Mucosa of stomach (tissue), 1 donor: Measurements from ENCODE around the gene MCCC1.

Source experiments
- H3K27me3 ChIP-seq: one replicate; pipeline ENCODE4 v1.7.0; 2013; ENCODE audit warnings: mild to moderate bottlenecking, low read length; ENCODE audit not compliant: control insufficient read depth, insufficient read depth
- H3K36me3 ChIP-seq: one replicate; pipeline ENCODE4 v1.7.0; 2013; ENCODE audit warnings: low read length; ENCODE audit not compliant: control insufficient read depth, insufficient read depth
- H3K4me1 ChIP-seq: one replicate; pipeline ENCODE4 v1.7.0; 2013; ENCODE audit warnings: mild to moderate bottlenecking, low read length; ENCODE audit not compliant: control insufficient read depth, insufficient read depth
- H3K4me3 ChIP-seq: one replicate; pipeline ENCODE4 v1.7.0; 2013; ENCODE audit warnings: low read length
- H3K9ac ChIP-seq: one replicate; pipeline ENCODE4 v1.7.0; 2013; ENCODE audit warnings: mild to moderate bottlenecking, low read length, moderate library complexity
- H3K9me3 ChIP-seq: one replicate; pipeline ENCODE4 v1.7.0; 2013; ENCODE audit warnings: mild to moderate bottlenecking, low read length, moderate library complexity; ENCODE audit not compliant: control insufficient read depth
- donor health status: Pancreatic carcinoma.

Gene MCCC1

DNA sequence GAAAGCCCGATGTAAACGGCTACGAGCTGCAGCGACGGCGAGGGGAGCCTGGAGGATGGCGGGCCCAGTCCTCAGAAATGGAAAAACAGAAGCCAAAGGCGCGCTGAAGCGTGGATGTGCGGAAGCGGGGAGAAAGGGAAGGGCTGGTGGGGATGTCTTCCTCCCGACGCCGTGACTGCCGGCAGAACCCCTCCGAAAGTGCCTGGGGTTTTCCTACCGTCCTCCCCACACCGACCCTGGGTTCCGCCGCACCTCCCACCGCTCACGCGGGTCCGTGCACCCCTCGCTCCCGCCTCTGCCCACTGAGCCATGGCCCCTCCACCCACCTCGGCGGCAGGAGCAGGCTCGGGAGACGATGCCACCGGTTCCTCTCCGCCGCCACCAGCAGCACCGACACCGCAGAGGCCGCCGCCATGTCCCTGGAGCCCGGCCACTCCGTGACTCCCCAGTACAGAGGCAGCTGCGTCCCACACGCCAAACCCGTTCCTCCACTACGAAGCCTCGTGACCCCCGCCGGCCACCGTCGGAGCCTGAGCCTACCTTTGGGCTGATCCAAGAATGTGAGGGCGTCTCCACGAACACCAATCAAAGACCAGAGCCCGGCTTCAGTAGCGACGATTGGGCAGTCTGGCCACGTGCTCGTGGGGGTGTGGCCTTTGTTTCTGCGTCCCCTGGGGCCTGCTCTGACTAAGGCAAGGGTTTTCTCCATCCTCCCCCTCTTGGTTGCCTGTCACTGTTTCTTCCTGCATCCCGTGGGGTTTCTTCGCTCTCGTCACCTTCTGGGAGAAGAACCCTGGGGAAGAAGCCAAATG is at the start of gene MCCC1:
Gene MCCC1, minus strand, starts transcription at position 471 of the 812 bp plus-strand sequence. Its CDS starts 56 bp downstream, at position 415.
- H3K9me3 ChIP-seq: no peaks in the 10 kb centered on the region
- H3K4me3 ChIP-seq: peak within 1 kb of the TSS; percentile 68
- H3K36me3 ChIP-seq: no peaks in the 10 kb centered on the region
- peak within 1 kb of the TSS; percentile 87 for H3K9ac ChIP-seq
- H3K27me3 ChIP-seq: no peaks in the 10 kb centered on the region
- H3K4me1 ChIP-seq: peaks cover 17% of the 10 kb centered on the region

DNA sequence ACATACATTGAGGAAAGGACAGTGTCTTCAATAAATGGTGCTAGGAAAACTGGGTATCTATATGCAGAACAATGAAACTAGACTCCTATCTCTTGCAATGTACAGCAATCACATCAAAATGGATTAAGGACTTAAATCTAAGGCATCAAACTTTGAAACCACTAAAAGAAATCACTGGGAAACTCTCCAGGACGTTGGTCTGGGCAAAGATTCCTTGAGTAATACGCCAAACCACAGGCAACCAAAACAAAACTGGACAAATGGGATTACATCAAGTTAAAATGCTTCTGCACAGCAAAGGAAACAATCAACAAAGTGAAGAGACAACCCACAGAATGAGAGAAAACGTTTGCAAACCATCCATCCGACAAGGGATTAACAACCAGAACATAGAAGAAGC is 48.8 kb upstream of the MCCC1 start:
- H3K9me3 ChIP-seq: no peaks in the 10 kb centered on the region
- H3K4me1 ChIP-seq: no peaks in the 10 kb centered on the region
- no peak overlapping the region for H3K4me3 ChIP-seq
- no peaks in the 10 kb centered on the region for H3K27me3 ChIP-seq
- H3K9ac ChIP-seq: no peak overlapping the region
- H3K36me3 ChIP-seq: no peaks in the 10 kb centered on the region

DNA sequence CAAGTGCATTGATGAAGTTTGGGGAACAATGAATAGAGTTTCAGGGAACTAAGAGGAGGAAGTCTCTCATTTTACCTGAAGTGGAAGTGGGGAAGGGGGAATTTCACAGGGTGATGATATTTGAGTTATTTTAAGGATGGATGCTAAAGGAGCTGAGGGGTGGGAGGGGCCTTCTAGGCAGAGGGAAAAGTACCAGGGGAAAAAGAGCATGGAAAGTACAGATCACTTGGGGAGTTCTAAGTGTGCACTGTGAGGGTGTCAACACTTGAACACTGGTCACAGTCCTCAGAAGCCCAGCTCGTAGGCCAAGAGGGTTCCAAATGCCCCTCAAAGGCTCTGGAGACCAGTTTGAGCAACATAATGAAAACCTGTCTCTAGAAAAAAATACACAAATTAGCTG is 45.1 kb upstream of the MCCC1 start:
- H3K27me3 ChIP-seq: no peaks in the 10 kb centered on the region
- no peak overlapping the region for H3K4me3 ChIP-seq
- H3K9me3 ChIP-seq: no peaks in the 10 kb centered on the region
- no peaks in the 10 kb centered on the region for H3K4me1 ChIP-seq
- H3K9ac ChIP-seq: no peak overlapping the region
- no peaks in the 10 kb centered on the region for H3K36me3 ChIP-seq

DNA sequence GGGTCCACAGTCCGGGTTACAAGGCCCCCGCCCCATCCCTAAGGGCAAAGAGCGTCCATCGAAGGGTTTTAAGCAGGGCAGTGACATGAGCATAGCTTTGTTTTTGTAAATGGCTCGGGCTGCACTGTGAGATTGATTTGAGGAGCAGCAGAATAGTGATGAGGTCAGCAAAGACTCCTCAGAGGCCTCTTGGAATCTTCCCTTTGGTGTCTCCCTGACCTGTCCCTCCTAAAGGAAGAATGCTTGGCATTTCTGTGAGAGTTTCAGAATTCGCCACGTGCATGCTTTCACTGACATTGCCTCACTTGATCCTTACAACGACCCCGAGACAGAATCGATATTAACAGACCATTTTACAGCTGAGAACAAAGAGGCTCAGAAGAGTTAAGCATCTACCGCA is 42.9 kb upstream of the MCCC1 start:
- no peak overlapping the region for H3K4me3 ChIP-seq
- H3K27me3 ChIP-seq: no peaks in the 10 kb centered on the region

DNA sequence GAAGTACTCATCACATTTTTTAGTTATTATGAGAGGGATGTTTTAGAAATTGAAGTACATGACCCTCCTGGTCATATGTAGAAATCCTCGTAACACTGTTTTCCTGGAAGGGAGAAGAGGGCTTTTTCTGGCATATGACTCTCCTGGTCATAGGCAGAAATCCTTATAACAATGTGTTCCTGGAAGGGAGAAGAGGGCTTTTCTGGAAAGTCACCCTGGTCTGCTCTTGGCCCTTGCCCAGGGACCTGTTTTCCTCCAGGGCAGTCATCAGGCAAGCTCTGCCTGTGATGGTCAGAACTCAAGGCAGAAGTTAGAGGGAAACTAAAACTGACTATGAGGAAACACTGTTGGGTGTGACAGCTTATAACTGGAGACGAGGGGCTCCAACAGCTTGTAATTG is 35.5 kb upstream of the MCCC1 start:
- no peaks in the 10 kb centered on the region for H3K9me3 ChIP-seq
- no peaks in the 10 kb centered on the region for H3K27me3 ChIP-seq
- H3K4me1 ChIP-seq: no peaks in the 10 kb centered on the region
- H3K36me3 ChIP-seq: no peaks in the 10 kb centered on the region
- H3K9ac ChIP-seq: no peak overlapping the region
- no peak overlapping the region for H3K4me3 ChIP-seq

More for the DNA sequence above, 42.9 kb upstream of the MCCC1 start:
- Histone ChIP-seq H3K9ac (no peak overlapping the region), H3K4me1 (no peaks in the 10 kb centered on the region), H3K9me3 (no peaks in the 10 kb centered on the region), H3K36me3 (no peaks in the 10 kb centered on the region)

DNA sequence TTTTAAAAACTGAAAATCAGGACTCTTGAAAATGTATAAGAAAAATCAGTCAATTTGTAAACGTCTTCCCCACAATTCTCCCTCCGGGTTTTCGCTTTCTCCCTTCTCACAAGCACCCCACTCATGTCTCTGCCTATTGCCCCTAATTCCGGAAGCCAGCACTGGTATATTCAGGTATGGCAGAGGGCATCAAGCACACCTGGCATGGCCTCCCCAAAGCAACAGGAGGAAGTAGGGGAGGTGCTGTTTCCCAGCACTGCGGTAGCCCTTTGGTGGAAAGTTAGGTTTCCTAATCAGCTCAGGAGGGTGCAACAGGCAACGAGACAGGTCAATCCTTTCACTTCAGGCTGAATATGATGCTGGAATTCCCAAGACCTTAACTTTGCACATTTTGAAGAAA is 33.1 kb upstream of the MCCC1 start:
- no peaks in the 10 kb centered on the region for H3K36me3 ChIP-seq
- no peaks in the 10 kb centered on the region for H3K9me3 ChIP-seq
- no peaks in the 10 kb centered on the region for H3K4me1 ChIP-seq
- no peaks in the 10 kb centered on the region for H3K27me3 ChIP-seq
- H3K4me3 ChIP-seq: no peak overlapping the region
- H3K9ac ChIP-seq: no peak overlapping the region

DNA sequence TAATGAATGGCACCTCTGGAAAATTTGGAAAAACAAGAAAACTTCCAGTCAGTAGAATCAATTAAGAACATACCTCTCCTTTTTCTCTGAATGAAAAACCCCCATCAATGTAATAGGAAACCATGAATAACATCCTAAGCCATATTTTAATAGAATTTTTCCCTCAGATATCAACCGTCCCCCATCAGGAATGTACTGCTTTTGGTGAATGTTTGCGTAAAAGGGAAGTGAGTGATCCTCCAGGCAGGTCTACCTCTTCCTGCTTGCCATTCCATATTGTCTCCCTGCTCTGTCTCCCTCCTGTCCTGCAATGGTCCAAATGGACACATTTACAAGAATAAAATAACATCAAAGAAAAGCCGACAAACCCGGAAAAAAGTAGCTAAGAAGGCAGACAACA is 32.4 kb upstream of the MCCC1 start:
- no peaks in the 10 kb centered on the region for H3K4me1 ChIP-seq
- H3K4me3 ChIP-seq: no peak overlapping the region
- H3K27me3 ChIP-seq: no peaks in the 10 kb centered on the region
- no peaks in the 10 kb centered on the region for H3K9me3 ChIP-seq
- H3K9ac ChIP-seq: no peak overlapping the region
- H3K36me3 ChIP-seq: no peaks in the 10 kb centered on the region

DNA sequence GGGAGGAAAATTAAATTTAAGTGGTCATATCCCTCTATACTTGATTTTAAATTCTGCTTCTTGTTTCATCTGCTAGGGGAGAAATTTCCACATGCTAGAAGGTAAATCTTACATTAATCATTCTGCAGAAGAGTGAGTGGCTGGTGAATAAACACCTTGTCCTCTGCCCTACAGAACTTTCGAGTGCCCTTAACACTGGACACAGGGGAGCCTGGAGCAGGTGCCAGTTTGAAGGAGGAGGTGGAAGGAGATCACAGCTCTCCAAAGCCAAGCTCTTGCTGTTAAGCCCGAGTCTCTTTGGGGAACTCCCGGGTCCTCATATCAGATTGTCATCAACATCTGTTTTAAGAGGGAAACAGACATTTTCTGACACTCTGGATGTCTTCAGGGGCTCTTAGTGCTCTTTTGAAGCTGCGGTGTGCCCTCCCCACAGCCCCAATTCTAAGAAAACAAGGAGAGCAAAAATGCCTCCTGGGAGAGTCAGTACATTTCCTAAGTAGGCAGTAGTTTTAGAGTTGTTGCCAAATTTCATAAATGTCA is 32.0 kb upstream of the MCCC1 start:
- Histone ChIP-seq H3K9ac (no peak overlapping the region), H3K9me3 (no peaks in the 10 kb centered on the region), H3K4me3 (no peak overlapping the region), H3K27me3 (no peaks in the 10 kb centered on the region), H3K36me3 (no peaks in the 10 kb centered on the region), H3K4me1 (no peaks in the 10 kb centered on the region)

DNA sequence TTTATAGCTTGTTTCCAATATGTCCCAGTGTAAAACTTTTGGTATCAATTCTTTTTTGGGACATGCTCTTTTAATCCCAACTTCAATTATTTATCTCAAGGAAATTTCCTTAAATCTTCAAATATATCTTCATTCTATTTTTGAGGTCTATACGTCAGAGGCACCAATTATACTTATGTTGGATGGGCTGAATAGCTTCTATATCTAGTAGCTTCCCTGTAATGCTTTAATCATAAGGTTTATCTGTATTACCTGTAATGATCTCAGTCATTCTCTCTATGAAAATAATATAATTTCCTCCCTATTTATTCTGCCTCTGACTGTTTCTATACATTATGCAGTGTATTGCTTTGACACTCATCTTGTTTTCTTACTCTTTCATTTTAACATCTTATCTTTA is 29.9 kb upstream of the MCCC1 start:
- no peaks in the 10 kb centered on the region for H3K36me3 ChIP-seq
- H3K4me1 ChIP-seq: no peaks in the 10 kb centered on the region
- no peak overlapping the region for H3K4me3 ChIP-seq
- H3K9ac ChIP-seq: no peak overlapping the region
- no peaks in the 10 kb centered on the region for H3K27me3 ChIP-seq
- no peaks in the 10 kb centered on the region for H3K9me3 ChIP-seq

DNA sequence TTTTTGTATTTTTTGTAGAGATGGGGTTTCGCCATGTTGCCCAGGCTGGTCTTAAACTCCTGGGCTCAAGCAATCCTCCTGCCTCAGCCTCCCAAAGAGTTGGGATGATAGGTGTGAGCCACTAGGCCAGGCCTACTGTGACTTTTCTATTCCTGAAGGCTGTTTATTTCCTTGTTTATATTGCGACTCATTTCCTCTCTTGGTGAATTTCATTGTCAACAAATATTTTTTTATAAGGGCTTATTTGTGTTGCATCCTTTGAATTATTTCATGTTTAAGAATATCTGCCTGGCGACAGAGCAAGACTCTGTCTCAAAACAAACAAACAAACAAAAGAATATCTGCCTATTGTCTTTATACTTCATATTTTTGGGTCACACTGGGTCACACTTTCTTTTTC is 29.4 kb upstream of the MCCC1 start:
- no peaks in the 10 kb centered on the region for H3K27me3 ChIP-seq
- H3K9ac ChIP-seq: no peak overlapping the region
- no peaks in the 10 kb centered on the region for H3K36me3 ChIP-seq
- H3K9me3 ChIP-seq: no peaks in the 10 kb centered on the region
- no peaks in the 10 kb centered on the region for H3K4me1 ChIP-seq
- no peak overlapping the region for H3K4me3 ChIP-seq

DNA sequence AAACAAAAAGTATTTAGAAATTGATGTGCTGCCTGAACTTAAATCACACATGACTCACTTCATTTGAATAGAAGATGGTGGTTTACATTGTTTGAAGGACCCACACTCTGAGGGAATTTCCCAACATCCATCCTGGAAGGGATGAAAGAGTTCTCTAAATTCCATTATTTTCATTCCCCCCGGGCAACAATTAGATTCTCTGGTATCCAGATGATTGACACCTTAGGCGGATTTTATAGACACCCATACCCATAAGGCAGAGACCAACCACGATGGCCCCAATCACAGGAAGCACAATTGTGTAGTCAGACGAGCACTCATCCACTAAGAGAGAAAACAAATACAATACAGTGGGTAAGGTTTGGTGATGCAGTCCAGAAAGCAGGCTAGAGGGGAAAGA is 24.6 kb upstream of the MCCC1 start:
- no peak overlapping the region for H3K9ac ChIP-seq
- H3K4me1 ChIP-seq: peaks cover 7% of the 10 kb centered on the region
- H3K36me3 ChIP-seq: no peaks in the 10 kb centered on the region
- no peak overlapping the region for H3K4me3 ChIP-seq
- no peaks in the 10 kb centered on the region for H3K9me3 ChIP-seq
- no peaks in the 10 kb centered on the region for H3K27me3 ChIP-seq

DNA sequence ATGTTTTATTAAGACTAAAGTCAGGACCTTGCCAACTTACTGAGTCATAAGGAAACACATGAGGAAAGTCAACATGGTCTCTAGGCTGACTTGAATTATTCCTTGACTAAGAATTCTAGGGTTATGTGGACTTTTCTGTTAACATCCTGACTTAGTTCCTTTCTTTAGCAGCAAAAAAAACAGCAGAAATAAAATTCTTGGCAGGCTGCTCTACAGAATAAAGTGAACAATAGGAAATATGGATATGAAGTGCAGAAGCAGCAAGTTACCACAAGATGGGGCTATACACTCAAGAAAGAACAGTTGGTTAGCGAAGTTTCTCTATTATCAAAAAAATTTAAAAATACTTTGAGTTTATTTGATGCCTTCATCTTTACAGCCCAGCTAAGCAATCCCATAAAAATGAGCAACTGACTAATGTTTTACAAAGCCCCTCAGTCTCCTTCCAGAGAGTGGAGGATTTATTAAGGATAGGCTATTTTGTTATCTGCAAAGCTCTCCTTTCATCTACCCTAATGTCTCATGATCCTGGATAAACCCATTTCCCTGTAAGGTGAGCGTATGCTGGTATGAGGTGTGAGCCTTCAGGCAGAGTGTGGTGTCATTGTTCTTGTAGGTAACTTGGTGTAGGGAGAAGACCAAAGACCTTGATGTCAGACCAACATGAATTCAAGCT is 23.1 kb upstream of the MCCC1 start:
- Histone ChIP-seq H3K27me3 (peaks cover 2% of the 10 kb centered on the region), H3K4me3 (no peak overlapping the region), H3K36me3 (no peaks in the 10 kb centered on the region)

More for the DNA sequence above, 23.1 kb upstream of the MCCC1 start:
- H3K9me3 ChIP-seq: no peaks in the 10 kb centered on the region
- peaks cover 7% of the 10 kb centered on the region for H3K4me1 ChIP-seq
- no peak overlapping the region for H3K9ac ChIP-seq
